Measurements from ENCODE around the gene NOMO2.
"Not testable (repeated sequence)": the region's sequence is repeated elsewhere in the genome, so short reads cannot be mapped to it uniquely, and the experiment has no call there.

GRCh38 chr16:18526547-18526946 lies 35.4 kb downstream of the NOMO2 start:
- TF ChIP-seq CTCF (IDR thresholded peaks at IDR 0.05; ENCODE audit: low read depth, low read length); EZH2phosphoT487 (IDR thresholded peaks at IDR 0.05; ENCODE audit: low read depth): not testable (repeated sequence)

Measured in OCI-LY3 (cell line).